Liver (tissue), 9 donors: Measurements from ENCODE around the gene NOPCHAP1. TPM values are rescaled to one million over a fixed set of nuclear protein-coding genes. Genes with fewer than 3 reads are reported as not detected.

ENCODE experiments used
- DNase-seq: peaks from one replicate; pipeline ENCODE4 v3.0.0-alpha.2; 2017; ENCODE audit warnings: low spot score
- H3K27ac ChIP-seq, 2 donors: one replicate each; pipeline ENCODE4 v1.7.0; 2013; ENCODE audit warnings: inconsistent platforms in 2 of 2, low read length in 2 of 2, control low read depth in 1 of 2, low read depth in 1 of 2, mild to moderate bottlenecking in 1 of 2
- H3K27me3 ChIP-seq, 4 donors: one replicate each; pipeline versions ENCODE4 v1.6.1 to v1.7.0; 2013; ENCODE audit warnings: low read length in 3 of 4, inconsistent platforms in 1 of 4, mild to moderate bottlenecking in 1 of 4, moderate library complexity in 1 of 4; ENCODE audit not compliant: control insufficient read depth in 4 of 4, insufficient read depth in 4 of 4
- H3K36me3 ChIP-seq, 4 donors: one replicate each; pipeline versions ENCODE4 v1.6.1 to v1.7.0; 2013; ENCODE audit warnings: low read length in 3 of 4, mild to moderate bottlenecking in 3 of 4, low read depth in 1 of 4, moderate library complexity in 1 of 4; ENCODE audit not compliant: control insufficient read depth in 4 of 4, insufficient read depth in 3 of 4
- H3K4me1 ChIP-seq, 4 donors: one replicate each; pipeline versions ENCODE4 v1.6.1 to v1.7.0; 2013; ENCODE audit warnings: low read length in 3 of 4, mild to moderate bottlenecking in 3 of 4, moderate library complexity in 1 of 4; ENCODE audit not compliant: control insufficient read depth in 4 of 4, insufficient read depth in 4 of 4
- H3K4me3 ChIP-seq, 3 donors: one replicate each; pipeline versions ENCODE4 v1.6.1 to v1.7.0; 2013; ENCODE audit warnings: low read length in 3 of 3, control low read depth in 1 of 3, low read depth in 1 of 3, mild to moderate bottlenecking in 1 of 3
- H3K9ac ChIP-seq, 2 donors: one replicate each; pipeline ENCODE4 v1.7.0; 2013; ENCODE audit warnings: low read length in 2 of 2, mild to moderate bottlenecking in 2 of 2, moderate library complexity in 2 of 2, control low read depth in 1 of 2, low read depth in 1 of 2
- H3K9me3 ChIP-seq, 4 donors: one replicate each; pipeline versions ENCODE4 v1.6.1 to v1.7.0; 2013; ENCODE audit warnings: low read length in 3 of 4; ENCODE audit not compliant: control insufficient read depth in 4 of 4
- FOXA1 ChIP-seq: IDR thresholded peaks from 2 replicates; pipeline ENCODE4 v1.6.1; 2016; ENCODE audit warnings: antibody characterized with exemption
- GABPA ChIP-seq, 2 donors: IDR thresholded peaks in 1 of 2; conservative IDR thresholded peaks in 1 of 2; 2 replicates each; pipeline ENCODE4 v1.6.1; 2016; ENCODE audit warnings: antibody characterized with exemption in 2 of 2, mild to moderate bottlenecking in 1 of 2, moderate library complexity in 1 of 2
- HNF4G ChIP-seq: IDR thresholded peaks from 2 replicates; pipeline ENCODE4 v1.6.1; 2016; ENCODE audit warnings: antibody characterized with exemption
- YY1 ChIP-seq: IDR thresholded peaks from 2 replicates; pipeline ENCODE4 v1.6.1; 2016; ENCODE audit warnings: antibody characterized with exemption, mild to moderate bottlenecking
- WGBS: extraction: QIAGEN DNeasy Blood & Tissue Kit; methylation state at CpG from one replicate; pipeline ENCODE4 v1.1.7; 2013; 5-methylcytosine and 5-hydroxymethylcytosine counted together
- polyA plus RNA-seq, 2 donors: library from polyadenylated mRNA; stranded (reverse) in 1 of 2; unstranded in 1 of 2; fragments of 200-250 nt in 1 of 2; fragments of >200 nt in 1 of 2; fragmentation: Nextera tagmentation in 1 of 2; extraction: Ambion mirVana in 1 of 2; gene quantifications; one replicate each; pipeline versions ENCODE4 v1.2.1 to v1.2.3, GENCODE V29; 2013 to 2015
- total RNA-seq, 2 donors: library from RNA; depleted of rRNA; stranded (reverse); fragments of >200 nt; gene quantifications; one replicate each; pipeline ENCODE4 v1.2.3, GENCODE V29; 2014
- TF ChIP-seq, protein P1 (sequence below): fragments of 150-350 bp; IDR thresholded peaks from 2 replicates; pipeline ENCODE4 v1.5.1; 2017; ENCODE audit warnings: improper control_type of control experiment, low read depth, low read length; ENCODE audit not compliant: missing input control
- donor health status: healthy.
- donor health status: healthy.
- donor health status: healthy.
- donor health status: healthy.
- donor health status: healthy.

Gene NOPCHAP1
- total and polyA plus RNA-seq, 4 donors, result 2.1 to 18.6 (median 3.5) TPM

DNA sequence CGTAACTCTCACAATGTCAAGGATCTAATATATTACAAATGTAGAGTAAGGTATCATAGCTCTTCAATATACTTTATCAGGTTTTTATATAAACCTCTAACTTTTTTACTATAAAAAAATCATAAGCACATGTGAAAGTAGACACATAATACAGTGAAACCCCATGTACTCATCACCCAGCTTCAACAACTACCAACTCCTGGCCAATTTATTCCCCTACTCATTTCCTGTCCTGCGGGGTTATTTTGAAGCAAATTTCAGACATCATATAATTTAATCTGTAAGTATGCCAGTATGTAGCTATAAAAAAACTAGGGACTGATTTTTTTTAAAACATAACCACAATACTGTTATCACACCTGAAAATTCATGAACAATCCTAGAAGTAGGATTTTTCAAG, 47.7 kb downstream of the NOPCHAP1 start:
- 85% methylated on average over 2 of the region's 2 CpGs for WGBS
- Histone ChIP-seq H3K4me1 (peaks cover 0 to 2% (median 0%) of the 10 kb centered on the region in 4 donors), H3K9me3 (no peaks in the 10 kb centered on the region), H3K27me3 (no peaks in the 10 kb centered on the region), H3K9ac (no peak overlapping the region), H3K4me3 (no peak overlapping the region), H3K36me3 (no peaks in the 10 kb centered on the region), H3K27ac (no peak overlapping the region)
- DNase-seq, result no peak
- TF ChIP-seq FOXA1, result no peak
- TF ChIP-seq YY1, result no peak
- no peak for TF ChIP-seq GABPA (IDR thresholded peaks at IDR 0.05 in 1 of 2, conservative IDR thresholded peaks at IDR 0.05 in 1 of 2)
- TF ChIP-seq, protein P1, sequence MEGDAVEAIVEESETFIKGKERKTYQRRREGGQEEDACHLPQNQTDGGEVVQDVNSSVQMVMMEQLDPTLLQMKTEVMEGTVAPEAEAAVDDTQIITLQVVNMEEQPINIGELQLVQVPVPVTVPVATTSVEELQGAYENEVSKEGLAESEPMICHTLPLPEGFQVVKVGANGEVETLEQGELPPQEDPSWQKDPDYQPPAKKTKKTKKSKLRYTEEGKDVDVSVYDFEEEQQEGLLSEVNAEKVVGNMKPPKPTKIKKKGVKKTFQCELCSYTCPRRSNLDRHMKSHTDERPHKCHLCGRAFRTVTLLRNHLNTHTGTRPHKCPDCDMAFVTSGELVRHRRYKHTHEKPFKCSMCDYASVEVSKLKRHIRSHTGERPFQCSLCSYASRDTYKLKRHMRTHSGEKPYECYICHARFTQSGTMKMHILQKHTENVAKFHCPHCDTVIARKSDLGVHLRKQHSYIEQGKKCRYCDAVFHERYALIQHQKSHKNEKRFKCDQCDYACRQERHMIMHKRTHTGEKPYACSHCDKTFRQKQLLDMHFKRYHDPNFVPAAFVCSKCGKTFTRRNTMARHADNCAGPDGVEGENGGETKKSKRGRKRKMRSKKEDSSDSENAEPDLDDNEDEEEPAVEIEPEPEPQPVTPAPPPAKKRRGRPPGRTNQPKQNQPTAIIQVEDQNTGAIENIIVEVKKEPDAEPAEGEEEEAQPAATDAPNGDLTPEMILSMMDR, result no peak
- no peak for TF ChIP-seq HNF4G

Other genes with a start within 250 kb of the NOPCHAP1 start
- gene SLC41A2, start 28.0 kb upstream of the NOPCHAP1 start, total RNA-seq, result 100 to 1,000 TPM in 1 of 2 donors, 1 to 10 TPM in 1; 7.7 to 235 TPM
- gene SLC41A2, start 28.0 kb upstream of the NOPCHAP1 start, polyA plus RNA-seq, result 10 to 100 TPM; 24.7 to 25.7 TPM
- under 1 TPM; 0.19 to 0.25 TPM for gene ALDH1L2, start 98.1 kb downstream of the NOPCHAP1 start, total RNA-seq
- under 1 TPM; 0.03 to 0.10 TPM for gene ALDH1L2, start 98.1 kb downstream of the NOPCHAP1 start, polyA plus RNA-seq
- 10 to 100 TPM; 37.6 to 59.1 TPM for gene WASHC4, start 121.4 kb downstream of the NOPCHAP1 start, total RNA-seq
- 10 to 100 TPM; 11.5 to 27.7 TPM for gene WASHC4, start 121.4 kb downstream of the NOPCHAP1 start, polyA plus RNA-seq
- gene APPL2, start 249.9 kb downstream of the NOPCHAP1 start, total RNA-seq, result 10 to 100 TPM; 18.3 to 21.2 TPM
- gene APPL2, start 249.9 kb downstream of the NOPCHAP1 start, polyA plus RNA-seq, result 1 to 10 TPM; 7.1 TPM